Subcutaneous adipose tissue (tissue), 4 donors: ENCODE measurements around the gene MMP24. TPM values are rescaled to one million over a fixed set of nuclear protein-coding genes. Genes with fewer than 3 reads are reported as not detected.

ENCODE experiments used
- CTCF ChIP-seq: fragments of 450-650 bp; IDR thresholded peaks from one replicate; pipeline ENCODE4 v1.5.1; 2016; ENCODE audit warnings: low read depth, mild to moderate bottlenecking, control low read depth, antibody characterized with exemption, moderate library complexity
- total RNA-seq, 4 donors: library from RNA; depleted of rRNA; stranded (reverse); fragments of >200 nt; gene quantifications; one replicate each; pipeline ENCODE4 v1.1.0, GENCODE V29; 2016

The MMP24 gene
- total RNA-seq, 4 donors from 2014 or later: 0.17 to 1.3 (median 0.66) TPM; not detected in 1

GRCh38 chr20:35303735-35304491 is 77.4 kb downstream of the MMP24 start:
- TF ChIP-seq CTCF: no peak

- no peak for TF ChIP-seq CTCF
These were observed 78.5 kb downstream of the MMP24 start for GRCh38 chr20:35304956-35305355.

GRCh38 chr20:35305682-35306556 is 79.4 kb downstream of the MMP24 start:
- TF ChIP-seq CTCF: no peak

- no peak for TF ChIP-seq CTCF
These were observed 80.5 kb downstream of the MMP24 start for GRCh38 chr20:35306931-35307517.

- no peak for TF ChIP-seq CTCF
These were observed 81.5 kb downstream of the MMP24 start for GRCh38 chr20:35307666-35308653.

- no peak for TF ChIP-seq CTCF
These were observed 84.9 kb downstream of the MMP24 start for GRCh38 chr20:35311409-35311808.
